Measurements from ENCODE around the gene MC5R. TPM values are rescaled to one million over a fixed set of nuclear protein-coding genes. Genes with fewer than 3 reads are reported as not detected.

The MC5R gene
- not detected in 2 replicates for total RNA-seq (2014; rRNA removed; shearing (Covaris generic))
- polyA plus RNA-seq (2015; cell fraction: cytosol; rRNA removed) = not detected in 2 replicates
- not detected in 2 replicates for polyA plus RNA-seq (2015; cell fraction: nucleus; rRNA removed)

GRCh38 chr18:13823707-13824395 is at the start of gene MC5R:
TSS of gene MC5R (plus strand) at chr18:13824149. CDS start at chr18:13825766, 1,617 bp downstream.
- in situ Hi-C loops (cut with HindIII; ENCODE audit: low pct_unique_long_range_greater_than_20kb, low sequenced_read_pairs) = no loop called here
- peak; percentile 54 for DNase-seq (ENCODE audit: low read depth, low spot score)

DNA sequence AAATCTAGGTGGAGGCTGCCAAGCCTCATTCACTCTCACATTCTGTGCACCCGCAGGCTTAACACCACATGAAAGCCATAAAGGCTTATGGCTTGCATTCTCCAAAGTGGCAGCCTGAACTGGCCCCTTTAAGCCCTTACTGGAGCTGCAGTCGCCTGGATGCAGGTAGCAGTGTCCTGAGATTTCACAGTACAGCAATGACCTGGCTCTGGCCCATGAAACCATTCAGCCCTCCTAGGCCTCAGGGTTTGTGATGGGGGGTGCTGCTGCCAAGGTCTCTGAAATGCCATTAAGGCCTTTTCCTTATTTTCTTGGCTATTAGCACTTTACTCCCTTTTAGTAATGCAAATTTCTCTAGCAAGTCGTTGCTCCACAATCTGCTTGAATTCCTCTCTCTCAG is 48.9 kb upstream of the MC5R start:
- DNase-seq (ENCODE audit: low read depth, low spot score) = no peak
- in situ Hi-C loops (cut with HindIII; ENCODE audit: low pct_unique_long_range_greater_than_20kb, low sequenced_read_pairs) = no loop called here

GRCh38 chr18:13791181-13791580 is 32.8 kb upstream of the MC5R start:
- DNase-seq (ENCODE audit: low read depth, low spot score) = no peak
- in situ Hi-C loops (cut with HindIII; ENCODE audit: low pct_unique_long_range_greater_than_20kb, low sequenced_read_pairs) = no loop called here

DNA sequence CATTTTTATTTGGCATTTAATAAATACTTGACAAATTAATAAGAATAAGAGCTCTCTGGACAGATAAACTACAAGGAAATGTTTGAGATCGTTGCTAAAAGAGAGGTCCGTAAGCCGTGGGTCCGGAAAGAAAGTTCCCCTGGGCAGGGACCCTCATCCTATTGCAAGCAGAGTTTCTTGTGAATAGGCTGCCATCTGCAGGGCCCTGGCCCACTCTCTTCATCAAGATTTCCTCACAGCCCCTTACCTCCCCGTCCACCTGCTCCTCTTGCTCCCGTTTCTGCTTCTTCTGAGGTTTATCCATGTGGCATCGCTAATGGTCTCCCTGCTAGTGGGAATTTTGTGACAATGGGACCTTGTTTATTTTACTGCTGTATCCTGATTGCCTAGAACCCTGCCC is 30.1 kb upstream of the MC5R start:
- in situ Hi-C loops (cut with HindIII; ENCODE audit: low pct_unique_long_range_greater_than_20kb, low sequenced_read_pairs) = no loop called here
- DNase-seq (ENCODE audit: low read depth, low spot score) = peak; percentile 7

GRCh38 chr18:13796515-13796914 is 27.4 kb upstream of the MC5R start:
- in situ Hi-C loops (cut with HindIII; ENCODE audit: low pct_unique_long_range_greater_than_20kb, low sequenced_read_pairs) = no loop called here
- no peak for DNase-seq (ENCODE audit: low read depth, low spot score)

- in situ Hi-C loops (cut with HindIII; ENCODE audit: low pct_unique_long_range_greater_than_20kb, low sequenced_read_pairs) = no loop called here
- no peak for DNase-seq (ENCODE audit: low read depth, low spot score)
Observed at GRCh38 chr18:13797157-13797611, 26.8 kb upstream of the MC5R start.

GRCh38 chr18:13799396-13799795 is 24.6 kb upstream of the MC5R start:
- no peak for DNase-seq (ENCODE audit: low read depth, low spot score)
- in situ Hi-C loops (cut with HindIII; ENCODE audit: low pct_unique_long_range_greater_than_20kb, low sequenced_read_pairs) = no loop called here

- in situ Hi-C loops (cut with HindIII; ENCODE audit: low pct_unique_long_range_greater_than_20kb, low sequenced_read_pairs) = no loop called here
- peak; percentile 77 for DNase-seq (ENCODE audit: low read depth, low spot score)
Observed at GRCh38 chr18:13800505-13801259, 23.3 kb upstream of the MC5R start.

- no peak for DNase-seq (ENCODE audit: low read depth, low spot score)
- in situ Hi-C loops (cut with HindIII; ENCODE audit: low pct_unique_long_range_greater_than_20kb, low sequenced_read_pairs) = no loop called here
Observed at GRCh38 chr18:13801260-13801601, 22.7 kb upstream of the MC5R start.

GRCh38 chr18:13804305-13804704 is 19.6 kb upstream of the MC5R start:
- no peak for DNase-seq (ENCODE audit: low read depth, low spot score)
- in situ Hi-C loops (cut with HindIII; ENCODE audit: low pct_unique_long_range_greater_than_20kb, low sequenced_read_pairs) = no loop called here

- no peak for DNase-seq (ENCODE audit: low read depth, low spot score)
- in situ Hi-C loops (cut with HindIII; ENCODE audit: low pct_unique_long_range_greater_than_20kb, low sequenced_read_pairs) = no loop called here
Observed at GRCh38 chr18:13808294-13809042, 15.5 kb upstream of the MC5R start.

DNA sequence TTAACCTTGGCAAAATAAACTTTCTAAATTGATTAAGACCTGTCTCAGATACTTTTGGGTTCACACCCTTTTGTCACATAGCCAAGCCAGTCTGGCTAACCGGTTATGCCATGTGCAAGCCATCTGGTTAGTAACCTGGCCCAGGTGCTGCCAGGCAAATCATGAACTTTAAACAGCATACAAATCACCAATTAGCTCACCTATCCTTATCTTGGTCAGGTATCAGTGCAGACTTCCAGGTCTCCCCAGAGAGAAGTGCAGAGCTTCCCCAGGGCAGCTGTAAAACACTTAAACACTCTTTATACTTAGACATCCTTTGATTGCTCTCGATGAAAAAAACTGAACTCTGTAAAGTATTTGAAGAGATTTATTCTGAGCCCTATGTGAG is 14.9 kb upstream of the MC5R start:
- in situ Hi-C loops (cut with HindIII; ENCODE audit: low pct_unique_long_range_greater_than_20kb, low sequenced_read_pairs) = no loop called here
- DNase-seq (ENCODE audit: low read depth, low spot score) = no peak

GRCh38 chr18:13809531-13810255 is 14.3 kb upstream of the MC5R start:
- DNase-seq (ENCODE audit: low read depth, low spot score) = no peak
- in situ Hi-C loops (cut with HindIII; ENCODE audit: low pct_unique_long_range_greater_than_20kb, low sequenced_read_pairs) = no loop called here

- peak; percentile 21 for DNase-seq (ENCODE audit: low read depth, low spot score)
- in situ Hi-C loops (cut with HindIII; ENCODE audit: low pct_unique_long_range_greater_than_20kb, low sequenced_read_pairs) = no loop called here
Observed at GRCh38 chr18:13810950-13811485, 12.9 kb upstream of the MC5R start.

DNA sequence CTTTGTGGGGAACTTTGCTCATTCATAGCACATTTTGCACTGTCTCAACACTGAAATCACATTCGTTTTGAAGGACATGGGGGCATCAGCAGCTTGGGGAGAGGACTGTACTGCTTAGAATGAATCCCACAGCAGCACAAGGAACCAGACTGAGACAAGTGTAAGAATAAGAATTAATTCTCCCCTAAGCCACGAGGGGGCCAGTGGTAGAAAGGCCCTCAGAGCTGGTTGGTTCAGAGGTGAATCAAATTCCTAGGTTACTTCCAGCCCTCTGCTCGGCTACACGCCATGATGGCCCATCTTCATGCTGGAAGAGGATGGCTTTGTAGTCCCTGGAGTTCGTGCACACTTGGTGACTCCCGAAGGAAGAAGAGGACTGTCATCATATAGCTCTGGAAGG is 12.0 kb upstream of the MC5R start:
- peak; percentile 54 for DNase-seq (ENCODE audit: low read depth, low spot score)
- in situ Hi-C loops (cut with HindIII; ENCODE audit: low pct_unique_long_range_greater_than_20kb, low sequenced_read_pairs) = no loop called here

DNA sequence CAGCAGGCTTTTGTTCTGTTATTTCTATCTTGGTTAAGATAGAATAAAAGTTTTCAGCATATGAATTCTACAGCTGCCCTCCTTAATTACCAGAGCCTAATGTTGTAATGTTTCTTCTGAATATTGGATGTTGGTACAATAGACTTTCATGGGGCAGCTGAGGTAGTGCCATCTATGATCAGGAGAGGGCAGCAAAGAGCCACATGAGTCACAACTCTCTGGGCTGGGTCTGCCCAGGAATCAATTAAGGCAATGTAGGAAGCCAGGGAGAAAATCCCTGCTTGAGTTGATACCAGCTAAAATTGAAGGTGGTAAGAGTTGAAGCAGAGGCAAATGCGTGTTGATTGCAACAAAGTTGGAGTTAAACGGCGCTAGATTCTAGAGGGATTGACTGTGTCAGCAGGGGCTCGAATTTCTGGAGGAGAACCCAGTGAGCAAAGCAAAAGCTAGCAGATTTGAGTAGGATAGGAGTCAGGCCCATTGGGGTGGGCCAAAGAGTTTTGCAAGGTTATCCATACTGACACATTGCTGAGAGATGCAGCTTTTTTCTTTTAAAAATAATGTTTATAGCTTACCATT is 10.6 kb upstream of the MC5R start:
- peak; percentile 74 for DNase-seq (ENCODE audit: low read depth, low spot score)
- in situ Hi-C loops (cut with HindIII; ENCODE audit: low pct_unique_long_range_greater_than_20kb, low sequenced_read_pairs) = no loop called here

DNA sequence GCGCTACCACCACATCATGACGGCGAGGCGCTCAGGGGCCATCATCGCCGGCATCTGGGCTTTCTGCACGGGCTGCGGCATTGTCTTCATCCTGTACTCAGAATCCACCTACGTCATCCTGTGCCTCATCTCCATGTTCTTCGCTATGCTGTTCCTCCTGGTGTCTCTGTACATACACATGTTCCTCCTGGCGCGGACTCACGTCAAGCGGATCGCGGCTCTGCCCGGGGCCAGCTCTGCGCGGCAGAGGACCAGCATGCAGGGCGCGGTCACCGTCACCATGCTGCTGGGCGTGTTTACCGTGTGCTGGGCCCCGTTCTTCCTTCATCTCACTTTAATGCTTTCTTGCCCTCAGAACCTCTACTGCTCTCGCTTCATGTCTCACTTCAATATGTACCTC is 2.3 kb downstream of the MC5R start:
- in situ Hi-C loops (cut with HindIII; ENCODE audit: low pct_unique_long_range_greater_than_20kb, low sequenced_read_pairs) = no loop called here
- DNase-seq (ENCODE audit: low read depth, low spot score) = no peak

All from SK-MEL-5 (cell line).